ENCODE data around the gene GPATCH1. TPM values are rescaled to one million over a fixed set of nuclear protein-coding genes. Genes with fewer than 3 reads are reported as not detected.
"Not testable (repeated sequence)": the region's sequence is repeated elsewhere in the genome, so short reads cannot be mapped to it uniquely, and the experiment has no call there.

The GPATCH1 gene
- total and polyA plus RNA-seq, 2 of the 8 experiments (the other 6 are each of a cell fraction or from before 2014, with no cell fraction given), result 4.3 to 8.2 TPM

GRCh38 chr19:33152625-33153024, 71.6 kb downstream of the GPATCH1 start:
- H3K4me3 ChIP-seq (ENCODE audit: extremely low read depth in 1 of 4, insufficient read depth in 2 of 4, low read depth in 3 of 4, low read length in 4 of 4); H3K79me1 ChIP-seq (ENCODE audit: low read depth, low read length); H2BK15ac ChIP-seq (ENCODE audit: low read length); H3K23me2 ChIP-seq (ENCODE audit: low read depth, low read length); H3K9ac ChIP-seq (replicated peaks in 1 of 4; ENCODE audit: extremely low read depth in 1 of 4, low read depth in 3 of 4, low read length in 3 of 4); FAIRE-seq; H3K9me3 ChIP-seq (ENCODE audit: insufficient read depth in 2 of 2, low read depth in 1 of 2, low read length in 1 of 2); H4K20me1 ChIP-seq (replicated peaks in 1 of 2; ENCODE audit: control insufficient read depth in 1 of 2, insufficient read depth in 2 of 2, low read length in 2 of 2); H3K4me2 ChIP-seq (ENCODE audit: insufficient read depth in 1 of 2, low read depth in 2 of 2, low read length in 2 of 2); H3K27ac ChIP-seq (ENCODE audit: low read depth, low read length); H3K18ac ChIP-seq (ENCODE audit: extremely low read depth, low read length); H2AK5ac ChIP-seq (ENCODE audit: low read depth, low read length); POLR2A ChIA-PET (ENCODE audit: partially characterized antibody); H2BK20ac ChIP-seq (ENCODE audit: low read length); H3K27me3 ChIP-seq (replicated peaks in 1 of 4; ENCODE audit: control insufficient read depth in 3 of 4, extremely low read depth in 1 of 4, insufficient read depth in 3 of 4, low read length in 3 of 4); H3K79me2 ChIP-seq (ENCODE audit: control insufficient read depth in 1 of 2, insufficient read depth in 2 of 2, low read length in 2 of 2); H3K4me1 ChIP-seq (replicated peaks in 1 of 4; ENCODE audit: control insufficient read depth in 3 of 4, insufficient read depth in 4 of 4, low read length in 3 of 4); H2BK5ac ChIP-seq (ENCODE audit: low read depth, low read length); H2BK12ac ChIP-seq (ENCODE audit: low read depth, low read length); H4K8ac ChIP-seq (ENCODE audit: extremely low read depth, insufficient read depth, low read length); DNase-seq (ENCODE audit: low read depth in 1 of 2, low spot score in 2 of 2); H3K56ac ChIP-seq (replicated peaks; ENCODE audit: insufficient read length, low read depth, low read length); H3K36me3 ChIP-seq (ENCODE audit: control insufficient read depth in 2 of 4, insufficient read depth in 4 of 4, low read length in 3 of 4); H4K91ac ChIP-seq (replicated peaks; ENCODE audit: insufficient read length, low read length); H3K23ac ChIP-seq (ENCODE audit: insufficient read length); H4K5ac ChIP-seq (ENCODE audit: insufficient read length, low read depth, low read length); H3K14ac ChIP-seq (ENCODE audit: insufficient read length); H2BK120ac ChIP-seq (replicated peaks; ENCODE audit: low read depth, low read length); H2AFZ ChIP-seq (ENCODE audit: low read length); H3K4ac ChIP-seq (replicated peaks; ENCODE audit: insufficient read length, low read depth, low read length): not testable (repeated sequence)
- 80% methylated on average over 4 of the region's 4 CpGs; no CpG with 5 or more reads in 1 of the 2 experiments for WGBS, 2 experiments (ENCODE audit: extremely low coverage in 1 of 2, insufficient coverage in 1 of 2, insufficient read length in 1 of 2, insufficient replicate concordance in 2 of 2, low coverage in 1 of 2, low lambda C conversion rate in 2 of 2, missing lambda C conversion rate in 1 of 2)
- CTCF ChIA-PET (ENCODE audit: partially characterized antibody), result interaction anchor here (0.7 to 3.0 kb wide), 6 partner anchors 8 to 975 kb away, joined by 3 to 14 read pairs (median 4); no protein-coding TSS in a partner anchor

- H3K36me3 ChIP-seq (ENCODE audit: control insufficient read depth in 2 of 4, insufficient read depth in 4 of 4, low read length in 3 of 4); H2BK20ac ChIP-seq (ENCODE audit: low read length); H3K23ac ChIP-seq (ENCODE audit: insufficient read length); POLR2A ChIA-PET (ENCODE audit: partially characterized antibody); H2AFZ ChIP-seq (ENCODE audit: low read length); H3K9ac ChIP-seq (replicated peaks in 1 of 4; ENCODE audit: extremely low read depth in 1 of 4, low read depth in 3 of 4, low read length in 3 of 4); H3K4ac ChIP-seq (replicated peaks; ENCODE audit: insufficient read length, low read depth, low read length); H4K5ac ChIP-seq (ENCODE audit: insufficient read length, low read depth, low read length); H3K23me2 ChIP-seq (ENCODE audit: low read depth, low read length); H3K4me1 ChIP-seq (replicated peaks in 1 of 4; ENCODE audit: control insufficient read depth in 3 of 4, insufficient read depth in 4 of 4, low read length in 3 of 4); H3K56ac ChIP-seq (replicated peaks; ENCODE audit: insufficient read length, low read depth, low read length); H3K4me2 ChIP-seq (ENCODE audit: insufficient read depth in 1 of 2, low read depth in 2 of 2, low read length in 2 of 2); H3K79me1 ChIP-seq (ENCODE audit: low read depth, low read length); H3K4me3 ChIP-seq (ENCODE audit: extremely low read depth in 1 of 4, insufficient read depth in 2 of 4, low read depth in 3 of 4, low read length in 4 of 4); H4K8ac ChIP-seq (ENCODE audit: extremely low read depth, insufficient read depth, low read length); FAIRE-seq; H2BK15ac ChIP-seq (ENCODE audit: low read length); H2BK12ac ChIP-seq (ENCODE audit: low read depth, low read length); H3K27ac ChIP-seq (ENCODE audit: low read depth, low read length); H3K79me2 ChIP-seq (ENCODE audit: control insufficient read depth in 1 of 2, insufficient read depth in 2 of 2, low read length in 2 of 2); H2AK5ac ChIP-seq (ENCODE audit: low read depth, low read length); DNase-seq (ENCODE audit: low read depth in 1 of 2, low spot score in 2 of 2); H4K91ac ChIP-seq (replicated peaks; ENCODE audit: insufficient read length, low read length); H4K20me1 ChIP-seq (replicated peaks in 1 of 2; ENCODE audit: control insufficient read depth in 1 of 2, insufficient read depth in 2 of 2, low read length in 2 of 2); H2BK5ac ChIP-seq (ENCODE audit: low read depth, low read length); H3K27me3 ChIP-seq (replicated peaks in 1 of 4; ENCODE audit: control insufficient read depth in 3 of 4, extremely low read depth in 1 of 4, insufficient read depth in 3 of 4, low read length in 3 of 4); H3K9me3 ChIP-seq (ENCODE audit: insufficient read depth in 2 of 2, low read depth in 1 of 2, low read length in 1 of 2); H3K18ac ChIP-seq (ENCODE audit: extremely low read depth, low read length); H3K14ac ChIP-seq (ENCODE audit: insufficient read length); H2BK120ac ChIP-seq (replicated peaks; ENCODE audit: low read depth, low read length): not testable (repeated sequence)
- 86% methylated on average over 6 of the region's 6 CpGs; no CpG with 5 or more reads in 1 of the 2 experiments for WGBS, 2 experiments (ENCODE audit: extremely low coverage in 1 of 2, insufficient coverage in 1 of 2, insufficient read length in 1 of 2, insufficient replicate concordance in 2 of 2, low coverage in 1 of 2, low lambda C conversion rate in 2 of 2, missing lambda C conversion rate in 1 of 2)
- CTCF ChIA-PET (ENCODE audit: partially characterized antibody), result interaction anchor here (0.7 to 1.0 kb wide), 2 partner anchors 10 to 19 kb away, joined by 3 to 4 read pairs; no protein-coding TSS in a partner anchor
Measured at GRCh38 chr19:33154313-33154712, 73.3 kb downstream of the GPATCH1 start.
